ENCODE data around the gene CCKAR. TPM values are rescaled to one million over a fixed set of nuclear protein-coding genes. Genes with fewer than 3 reads are reported as not detected.

Gene CCKAR
- total RNA-seq, 1 experiment from 2014 or later = not detected

- H3K9me3 Mint-ChIP-seq = no peaks in the 10 kb centered on the region
- no peaks in the 10 kb centered on the region for H3K36me3 Mint-ChIP-seq
- ChIA-PET CTCF (no interaction called here), POLR2A (no interaction called here)
- TF ChIP-seq, protein P1, sequence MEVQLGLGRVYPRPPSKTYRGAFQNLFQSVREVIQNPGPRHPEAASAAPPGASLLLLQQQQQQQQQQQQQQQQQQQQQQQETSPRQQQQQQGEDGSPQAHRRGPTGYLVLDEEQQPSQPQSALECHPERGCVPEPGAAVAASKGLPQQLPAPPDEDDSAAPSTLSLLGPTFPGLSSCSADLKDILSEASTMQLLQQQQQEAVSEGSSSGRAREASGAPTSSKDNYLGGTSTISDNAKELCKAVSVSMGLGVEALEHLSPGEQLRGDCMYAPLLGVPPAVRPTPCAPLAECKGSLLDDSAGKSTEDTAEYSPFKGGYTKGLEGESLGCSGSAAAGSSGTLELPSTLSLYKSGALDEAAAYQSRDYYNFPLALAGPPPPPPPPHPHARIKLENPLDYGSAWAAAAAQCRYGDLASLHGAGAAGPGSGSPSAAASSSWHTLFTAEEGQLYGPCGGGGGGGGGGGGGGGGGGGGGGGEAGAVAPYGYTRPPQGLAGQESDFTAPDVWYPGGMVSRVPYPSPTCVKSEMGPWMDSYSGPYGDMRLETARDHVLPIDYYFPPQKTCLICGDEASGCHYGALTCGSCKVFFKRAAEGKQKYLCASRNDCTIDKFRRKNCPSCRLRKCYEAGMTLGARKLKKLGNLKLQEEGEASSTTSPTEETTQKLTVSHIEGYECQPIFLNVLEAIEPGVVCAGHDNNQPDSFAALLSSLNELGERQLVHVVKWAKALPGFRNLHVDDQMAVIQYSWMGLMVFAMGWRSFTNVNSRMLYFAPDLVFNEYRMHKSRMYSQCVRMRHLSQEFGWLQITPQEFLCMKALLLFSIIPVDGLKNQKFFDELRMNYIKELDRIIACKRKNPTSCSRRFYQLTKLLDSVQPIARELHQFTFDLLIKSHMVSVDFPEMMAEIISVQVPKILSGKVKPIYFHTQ (CRISPR knock-in tag; IDR thresholded peaks at IDR 0.05) = no peak
- TF ChIP-seq, protein P2, sequence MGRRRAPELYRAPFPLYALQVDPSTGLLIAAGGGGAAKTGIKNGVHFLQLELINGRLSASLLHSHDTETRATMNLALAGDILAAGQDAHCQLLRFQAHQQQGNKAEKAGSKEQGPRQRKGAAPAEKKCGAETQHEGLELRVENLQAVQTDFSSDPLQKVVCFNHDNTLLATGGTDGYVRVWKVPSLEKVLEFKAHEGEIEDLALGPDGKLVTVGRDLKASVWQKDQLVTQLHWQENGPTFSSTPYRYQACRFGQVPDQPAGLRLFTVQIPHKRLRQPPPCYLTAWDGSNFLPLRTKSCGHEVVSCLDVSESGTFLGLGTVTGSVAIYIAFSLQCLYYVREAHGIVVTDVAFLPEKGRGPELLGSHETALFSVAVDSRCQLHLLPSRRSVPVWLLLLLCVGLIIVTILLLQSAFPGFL (CRISPR knock-in tag; IDR thresholded peaks at IDR 0.05; ENCODE audit: borderline replicate concordance) = no peak
- TF ChIP-seq HMGA2 (CRISPR knock-in tag; IDR thresholded peaks at IDR 0.05) (no peak), USF1 (CRISPR knock-in tag; IDR thresholded peaks at IDR 0.05) (no peak), MYBL2 (CRISPR knock-in tag; IDR thresholded peaks at IDR 0.05) (no peak), NFYB (CRISPR knock-in tag; conservative IDR thresholded peaks at IDR 0.05; ENCODE audit: low read depth) (no peak), NR2C2 (CRISPR knock-in tag; IDR thresholded peaks at IDR 0.05) (no peak), EMX1 (CRISPR knock-in tag; IDR thresholded peaks at IDR 0.05) (no peak), ZNF425 (CRISPR knock-in tag; conservative IDR thresholded peaks at IDR 0.05) (no peak)
- H3K4me3 Mint-ChIP-seq = no peak overlapping the region
- peaks cover 29% of the 10 kb centered on the region for H3K4me1 Mint-ChIP-seq
- H3K27ac Mint-ChIP-seq = no peak overlapping the region
- DNase-seq (ENCODE audit: low spot score) = no peak
- no peaks in the 10 kb centered on the region; the same call in 1 of the 2 replicates for H3K27me3 Mint-ChIP-seq (ENCODE audit: low read depth)
- no peak for ATAC-seq
Measured at GRCh38 chr4:26531491-26532116, 41.3 kb upstream of the CCKAR start.

GRCh38 chr4:26530099-26530498, 39.8 kb upstream of the CCKAR start:
- no peaks in the 10 kb centered on the region for H3K9me3 Mint-ChIP-seq
- H3K4me1 Mint-ChIP-seq = peaks cover 29% of the 10 kb centered on the region
- DNase-seq (ENCODE audit: low spot score) (no peak), ATAC-seq (no peak)
- TF ChIP-seq, protein P3, sequence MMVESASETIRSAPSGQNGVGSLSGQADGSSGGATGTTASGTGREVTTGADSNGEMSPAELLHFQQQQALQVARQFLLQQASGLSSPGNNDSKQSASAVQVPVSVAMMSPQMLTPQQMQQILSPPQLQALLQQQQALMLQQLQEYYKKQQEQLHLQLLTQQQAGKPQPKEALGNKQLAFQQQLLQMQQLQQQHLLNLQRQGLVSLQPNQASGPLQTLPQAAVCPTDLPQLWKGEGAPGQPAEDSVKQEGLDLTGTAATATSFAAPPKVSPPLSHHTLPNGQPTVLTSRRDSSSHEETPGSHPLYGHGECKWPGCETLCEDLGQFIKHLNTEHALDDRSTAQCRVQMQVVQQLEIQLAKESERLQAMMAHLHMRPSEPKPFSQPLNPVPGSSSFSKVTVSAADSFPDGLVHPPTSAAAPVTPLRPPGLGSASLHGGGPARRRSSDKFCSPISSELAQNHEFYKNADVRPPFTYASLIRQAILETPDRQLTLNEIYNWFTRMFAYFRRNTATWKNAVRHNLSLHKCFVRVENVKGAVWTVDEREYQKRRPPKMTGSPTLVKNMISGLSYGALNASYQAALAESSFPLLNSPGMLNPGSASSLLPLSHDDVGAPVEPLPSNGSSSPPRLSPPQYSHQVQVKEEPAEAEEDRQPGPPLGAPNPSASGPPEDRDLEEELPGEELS (CRISPR knock-in tag; IDR thresholded peaks at IDR 0.05) = no peak
- TF ChIP-seq FOXP1 (CRISPR knock-in tag; IDR thresholded peaks at IDR 0.05; ENCODE audit: borderline replicate concordance) = no peak
- no peak for TF ChIP-seq RELA (CRISPR knock-in tag; IDR thresholded peaks at IDR 0.05; ENCODE audit: borderline replicate concordance)
- TF ChIP-seq SMAD4 (CRISPR knock-in tag; IDR thresholded peaks at IDR 0.05) = no peak
- no peak for TF ChIP-seq TCF7 (CRISPR knock-in tag; IDR thresholded peaks at IDR 0.05; ENCODE audit: low read depth)
- TF ChIP-seq, protein P4, sequence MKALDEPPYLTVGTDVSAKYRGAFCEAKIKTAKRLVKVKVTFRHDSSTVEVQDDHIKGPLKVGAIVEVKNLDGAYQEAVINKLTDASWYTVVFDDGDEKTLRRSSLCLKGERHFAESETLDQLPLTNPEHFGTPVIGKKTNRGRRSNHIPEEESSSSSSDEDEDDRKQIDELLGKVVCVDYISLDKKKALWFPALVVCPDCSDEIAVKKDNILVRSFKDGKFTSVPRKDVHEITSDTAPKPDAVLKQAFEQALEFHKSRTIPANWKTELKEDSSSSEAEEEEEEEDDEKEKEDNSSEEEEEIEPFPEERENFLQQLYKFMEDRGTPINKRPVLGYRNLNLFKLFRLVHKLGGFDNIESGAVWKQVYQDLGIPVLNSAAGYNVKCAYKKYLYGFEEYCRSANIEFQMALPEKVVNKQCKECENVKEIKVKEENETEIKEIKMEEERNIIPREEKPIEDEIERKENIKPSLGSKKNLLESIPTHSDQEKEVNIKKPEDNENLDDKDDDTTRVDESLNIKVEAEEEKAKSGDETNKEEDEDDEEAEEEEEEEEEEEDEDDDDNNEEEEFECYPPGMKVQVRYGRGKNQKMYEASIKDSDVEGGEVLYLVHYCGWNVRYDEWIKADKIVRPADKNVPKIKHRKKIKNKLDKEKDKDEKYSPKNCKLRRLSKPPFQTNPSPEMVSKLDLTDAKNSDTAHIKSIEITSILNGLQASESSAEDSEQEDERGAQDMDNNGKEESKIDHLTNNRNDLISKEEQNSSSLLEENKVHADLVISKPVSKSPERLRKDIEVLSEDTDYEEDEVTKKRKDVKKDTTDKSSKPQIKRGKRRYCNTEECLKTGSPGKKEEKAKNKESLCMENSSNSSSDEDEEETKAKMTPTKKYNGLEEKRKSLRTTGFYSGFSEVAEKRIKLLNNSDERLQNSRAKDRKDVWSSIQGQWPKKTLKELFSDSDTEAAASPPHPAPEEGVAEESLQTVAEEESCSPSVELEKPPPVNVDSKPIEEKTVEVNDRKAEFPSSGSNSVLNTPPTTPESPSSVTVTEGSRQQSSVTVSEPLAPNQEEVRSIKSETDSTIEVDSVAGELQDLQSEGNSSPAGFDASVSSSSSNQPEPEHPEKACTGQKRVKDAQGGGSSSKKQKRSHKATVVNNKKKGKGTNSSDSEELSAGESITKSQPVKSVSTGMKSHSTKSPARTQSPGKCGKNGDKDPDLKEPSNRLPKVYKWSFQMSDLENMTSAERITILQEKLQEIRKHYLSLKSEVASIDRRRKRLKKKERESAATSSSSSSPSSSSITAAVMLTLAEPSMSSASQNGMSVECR (CRISPR knock-in tag; IDR thresholded peaks at IDR 0.05; ENCODE audit: borderline replicate concordance) = no peak
- TF ChIP-seq GABPB1 (CRISPR knock-in tag; IDR thresholded peaks at IDR 0.05) = no peak
- no peak for TF ChIP-seq ATF1 (CRISPR knock-in tag; IDR thresholded peaks at IDR 0.05)
- no peak for TF ChIP-seq ZBTB21 (CRISPR knock-in tag; IDR thresholded peaks at IDR 0.05; ENCODE audit: borderline replicate concordance)
- TF ChIP-seq, protein P5, sequence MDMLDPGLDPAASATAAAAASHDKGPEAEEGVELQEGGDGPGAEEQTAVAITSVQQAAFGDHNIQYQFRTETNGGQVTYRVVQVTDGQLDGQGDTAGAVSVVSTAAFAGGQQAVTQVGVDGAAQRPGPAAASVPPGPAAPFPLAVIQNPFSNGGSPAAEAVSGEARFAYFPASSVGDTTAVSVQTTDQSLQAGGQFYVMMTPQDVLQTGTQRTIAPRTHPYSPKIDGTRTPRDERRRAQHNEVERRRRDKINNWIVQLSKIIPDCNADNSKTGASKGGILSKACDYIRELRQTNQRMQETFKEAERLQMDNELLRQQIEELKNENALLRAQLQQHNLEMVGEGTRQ (CRISPR knock-in tag; IDR thresholded peaks at IDR 0.05) = no peak
- TF ChIP-seq NFATC4 (CRISPR knock-in tag; IDR thresholded peaks at IDR 0.05) = no peak
- ChIA-PET CTCF (no interaction called here), POLR2A (no interaction called here)
- no peak overlapping the region for H3K4me3 Mint-ChIP-seq
- H3K36me3 Mint-ChIP-seq = no peaks in the 10 kb centered on the region
- no peak overlapping the region for H3K27ac Mint-ChIP-seq
- H3K27me3 Mint-ChIP-seq (ENCODE audit: low read depth) = no peaks in the 10 kb centered on the region; the same call in 1 of the 2 replicates
